NCI-H510A (cell line): ENCODE results near the gene FABP2.
"Not testable (repeated sequence)": the region's sequence is repeated elsewhere in the genome, so short reads cannot be mapped to it uniquely, and the experiment has no call there.

Experiments used
- DNase-seq: peaks from one replicate; lab custom pipeline; 2025; lab: John Stamatoyannopoulos, UW

FABP2 gene

GRCh38 chr4:119310826-119311225, 11.1 kb downstream of the FABP2 start:
- no peak for DNase-seq

DNA sequence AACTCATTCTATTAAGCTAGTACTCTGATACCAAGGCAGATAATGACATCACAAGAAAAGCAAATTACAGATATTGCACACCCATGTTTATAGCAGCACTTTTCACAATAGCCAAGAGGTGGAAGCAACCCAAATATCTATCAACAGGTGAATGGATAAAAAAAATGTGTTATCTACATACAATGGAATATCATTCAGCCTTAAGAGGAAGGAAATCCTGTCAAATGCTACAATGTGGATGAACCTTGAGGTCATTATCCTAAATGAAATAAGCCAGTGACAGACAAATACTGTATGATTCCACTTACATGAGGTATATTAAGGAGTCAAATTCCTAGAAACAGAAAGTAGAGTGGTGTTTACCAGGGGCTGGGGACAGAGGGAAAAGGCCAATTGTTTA, 14.3 kb downstream of the FABP2 start:
- DNase-seq, result no peak

DNA sequence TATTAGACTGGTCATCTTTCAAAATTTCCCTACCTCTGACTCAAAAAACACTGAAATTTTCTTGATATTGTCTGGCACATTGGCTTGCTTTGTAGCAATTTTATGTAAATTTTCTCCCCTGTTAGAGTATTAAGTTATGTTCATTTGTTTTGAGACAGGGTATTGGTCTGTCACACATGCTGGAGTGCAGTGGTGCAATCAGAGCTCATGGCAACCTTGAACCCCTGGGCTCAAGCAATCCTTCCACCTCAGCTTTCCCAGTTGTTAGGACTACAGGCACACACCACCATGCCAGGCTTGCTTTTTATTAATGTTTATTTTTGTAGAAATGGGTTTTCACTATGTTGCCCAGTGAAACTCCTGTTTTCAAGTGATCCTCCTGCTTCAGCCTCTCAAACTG, 17.5 kb downstream of the FABP2 start:
- DNase-seq, result no peak

DNA sequence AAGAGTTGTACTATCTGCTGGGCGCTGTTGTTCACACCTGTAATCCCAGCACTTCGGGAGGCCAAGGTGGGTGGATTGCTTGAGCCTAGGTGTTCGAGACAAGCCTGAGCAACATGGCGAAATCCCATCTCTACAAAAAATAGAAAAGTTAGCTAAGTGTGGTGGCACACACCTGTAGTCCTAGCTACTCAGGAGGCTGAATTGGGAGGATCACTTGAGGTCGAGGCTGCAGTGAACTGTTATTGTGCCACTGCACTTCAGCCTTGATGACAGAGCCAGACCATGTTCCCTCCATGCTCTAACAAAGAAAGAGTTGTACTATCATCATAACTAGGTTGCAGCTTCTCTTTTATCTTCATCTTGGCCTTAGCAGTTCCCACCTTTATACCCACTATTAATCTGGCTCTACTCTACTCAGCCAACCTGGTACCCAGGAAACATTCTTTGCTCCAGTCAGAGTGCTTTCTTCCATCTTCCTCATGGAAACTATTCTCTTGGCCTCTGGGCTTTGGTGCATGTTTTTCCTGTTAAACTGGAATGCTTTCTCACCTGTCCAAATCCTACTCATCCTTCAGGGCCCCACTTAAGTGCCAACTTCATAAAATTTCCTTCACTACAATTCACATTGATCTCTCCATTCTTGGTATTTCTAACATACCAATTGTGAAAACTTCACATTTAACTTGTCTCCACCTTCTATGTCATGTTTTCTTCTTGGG, 18.2 kb downstream of the FABP2 start:
- no peak for DNase-seq

- no peak for DNase-seq
Measured at GRCh38 chr4:119302073-119302832, 19.7 kb downstream of the FABP2 start.

DNA sequence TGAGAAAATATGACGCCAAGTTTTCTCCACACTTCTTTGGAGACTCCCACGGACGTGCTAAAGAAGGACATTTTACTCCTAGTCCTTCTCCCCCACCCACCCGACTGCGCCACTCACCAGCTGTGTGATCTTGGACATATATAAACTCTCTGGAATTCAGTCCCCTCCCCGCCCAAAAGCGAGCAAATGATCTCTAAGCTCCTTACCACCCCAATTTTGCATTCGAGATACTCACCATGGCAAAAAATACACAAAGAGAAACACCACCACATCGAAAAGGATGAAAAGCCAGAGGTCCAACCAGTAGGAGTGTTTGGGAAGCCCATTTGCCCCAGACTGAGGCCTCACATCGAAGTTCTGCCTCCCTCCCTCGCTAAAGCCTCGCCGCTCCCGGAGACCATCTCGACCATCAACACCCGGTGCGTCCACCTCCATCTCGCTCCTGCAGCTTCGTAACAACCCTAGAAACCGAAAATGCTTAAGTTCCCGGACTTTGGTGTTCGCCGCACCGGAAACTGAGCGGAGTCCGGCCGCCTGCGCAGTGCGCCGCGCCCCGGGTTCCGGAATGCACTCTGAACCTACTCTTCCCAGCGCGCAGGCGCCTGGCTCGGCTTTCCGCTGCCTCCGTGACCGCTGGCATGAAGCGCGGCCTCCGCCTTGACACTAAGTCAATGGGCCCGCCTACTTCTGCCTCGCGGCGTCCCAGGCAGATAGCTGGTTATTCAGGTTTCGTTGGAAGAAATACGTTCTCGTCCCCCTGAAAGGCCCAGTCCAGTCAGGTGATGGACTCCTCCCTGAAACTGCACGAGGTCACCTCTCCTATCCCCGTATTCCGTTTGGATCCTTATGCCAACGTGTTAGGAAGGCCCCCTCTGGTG, 21.6 kb downstream of the FABP2 start:
- DNase-seq, result no peak

DNA sequence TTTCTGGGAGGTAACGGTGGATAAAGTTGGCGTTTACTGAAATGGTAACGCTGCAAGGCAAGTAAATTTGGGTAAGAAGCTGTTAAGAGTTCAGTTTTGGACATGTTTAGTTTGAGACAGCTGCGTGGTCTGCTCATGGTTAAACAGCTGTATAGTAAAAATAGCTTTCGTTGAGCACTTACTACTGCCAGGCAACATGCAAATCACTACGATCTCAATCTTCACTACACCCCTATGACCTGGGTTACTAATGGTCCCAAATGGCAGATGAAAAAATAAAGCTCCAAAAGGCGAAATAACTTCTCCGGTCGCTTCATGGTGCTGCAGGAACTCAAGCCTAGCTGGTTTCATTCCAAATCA, 22.2 kb downstream of the FABP2 start:
- DNase-seq, result no peak

- no peak for DNase-seq
Measured at GRCh38 chr4:119299260-119299671, 22.7 kb downstream of the FABP2 start.

GRCh38 chr4:119297795-119298194, 24.1 kb downstream of the FABP2 start:
- DNase-seq, result no peak

DNA sequence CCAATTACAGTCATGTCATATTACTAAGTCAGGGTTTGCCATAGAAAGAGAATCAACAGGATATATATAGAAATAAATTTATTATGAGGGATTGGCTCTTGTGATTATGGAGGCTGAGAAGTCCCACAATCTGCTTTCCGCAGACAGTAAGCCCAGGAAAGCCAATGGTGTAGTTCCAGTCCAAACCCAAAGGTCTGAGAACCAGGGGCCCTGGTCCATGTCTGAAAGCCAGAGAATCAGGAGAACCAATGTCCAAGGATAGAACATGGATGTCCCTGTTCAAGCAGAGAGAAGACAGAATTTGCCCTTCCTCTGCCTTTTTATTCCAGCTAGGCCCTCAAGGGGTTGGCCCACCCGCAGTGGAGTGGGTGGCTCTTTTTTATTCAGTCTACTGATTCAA, 25.6 kb downstream of the FABP2 start:
- no peak for DNase-seq

DNA sequence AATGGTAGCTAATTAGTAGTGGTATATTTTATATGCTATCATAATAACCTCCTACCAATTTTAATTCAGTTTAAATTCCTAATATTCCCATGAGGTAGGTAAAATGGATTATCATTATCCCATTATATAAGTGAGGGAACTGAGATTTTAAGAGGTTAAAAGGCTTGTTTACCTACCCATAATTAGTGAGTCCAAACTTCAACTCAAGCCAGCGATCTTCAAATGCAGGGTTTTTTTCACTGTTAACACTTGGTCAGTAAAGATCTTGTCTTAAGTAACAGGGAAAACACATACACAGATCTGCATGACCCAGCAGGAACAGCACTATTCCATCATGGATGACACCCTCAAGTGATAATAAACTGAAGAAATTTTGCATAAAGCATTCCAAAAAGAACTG, 31.3 kb downstream of the FABP2 start:
- no peak for DNase-seq

GRCh38 chr4:119289313-119289712, 32.6 kb downstream of the FABP2 start:
- DNase-seq, result no peak

- DNase-seq, result no peak
Measured at GRCh38 chr4:119286377-119287002, 35.4 kb downstream of the FABP2 start.

GRCh38 chr4:119284876-119285780, 36.8 kb downstream of the FABP2 start:
- no peak for DNase-seq

- no peak for DNase-seq
Measured at GRCh38 chr4:119281393-119281792, 40.5 kb downstream of the FABP2 start.

DNA sequence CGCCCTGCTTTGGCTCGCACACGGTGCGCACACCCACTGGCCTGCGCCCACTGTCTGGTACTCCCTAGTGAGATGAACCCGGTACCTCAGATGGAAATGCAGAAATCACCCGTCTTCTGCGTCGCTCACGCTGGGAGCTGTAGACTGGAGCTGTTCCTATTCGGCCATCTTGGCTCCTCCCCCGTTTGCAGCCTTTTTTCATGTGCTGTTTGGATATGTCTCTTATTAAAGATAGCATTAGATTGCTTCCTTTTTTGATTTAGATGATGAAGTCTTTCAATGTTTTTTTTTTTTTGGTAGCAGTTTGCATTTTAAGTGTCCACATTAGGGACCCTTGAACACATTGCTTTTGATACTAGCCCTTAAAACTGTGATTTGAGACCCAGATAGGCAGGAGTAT, 42.0 kb downstream of the FABP2 start:
- not testable (repeated sequence) for DNase-seq

GRCh38 chr4:119279541-119279940, 42.4 kb downstream of the FABP2 start:
- DNase-seq, result not testable (repeated sequence)

- DNase-seq, result no peak
Measured at GRCh38 chr4:119271361-119272085, 50.4 kb downstream of the FABP2 start.

DNA sequence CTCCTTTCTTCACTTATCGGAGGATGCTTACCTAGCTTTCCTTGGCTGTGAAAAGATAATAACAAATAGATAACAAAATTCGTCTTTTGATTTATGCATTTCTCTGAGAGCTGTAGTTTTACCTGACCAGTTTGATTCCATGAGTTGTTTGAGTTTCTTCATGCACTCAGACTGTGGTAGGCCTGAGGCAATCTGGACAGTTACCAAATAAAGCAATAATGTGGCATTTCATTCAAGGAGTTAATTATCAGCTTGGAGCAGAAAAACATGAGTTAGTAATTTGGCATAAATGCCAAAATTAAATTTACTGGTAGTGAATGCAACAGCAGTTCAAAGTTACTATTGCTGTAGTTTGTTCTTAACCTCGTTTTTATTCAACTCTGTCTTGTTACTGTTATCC, 53.5 kb downstream of the FABP2 start:
- DNase-seq, result no peak
